ENCODE measurements around the gene TINAGL1. TPM values are rescaled to one million over a fixed set of nuclear protein-coding genes. Genes with fewer than 3 reads are reported as not detected.

The TINAGL1 gene
- total RNA-seq, 1 experiment from 2014 or later: 2.5 TPM

- Histone ChIP-seq H3K79me1 (ENCODE audit: insufficient read depth, low read depth, low read length, poor library complexity, severe bottlenecking) (no peaks in the 10 kb centered on the region), H4K20me1 (ENCODE audit: control insufficient read depth, insufficient read depth, insufficient read length) (peaks cover 2% of the 10 kb centered on the region), H3K23ac (ENCODE audit: insufficient read length, low read depth, low read length) (no peak overlapping the region), H3K79me2 (ENCODE audit: insufficient read depth, low read length) (no peaks in the 10 kb centered on the region), H3K23me2 (ENCODE audit: insufficient read length, low read depth, low read length, poor library complexity, severe bottlenecking) (peaks cover 5% of the 10 kb centered on the region), H2AFZ (ENCODE audit: low read length) (no peak overlapping the region), H3T11ph (ENCODE audit: low read length) (no peak overlapping the region), H4K8ac (replicated peaks; ENCODE audit: insufficient read length, low read depth, low read length) (no peak overlapping the region), H2AK5ac (ENCODE audit: insufficient read length, low read length) (no peak overlapping the region), H3K27ac (ENCODE audit: insufficient read length, low read depth, low read length) (no peak overlapping the region), H3K9me3 (ENCODE audit: control insufficient read depth, low read depth, low read length) (no peaks in the 10 kb centered on the region), H2BK120ac (ENCODE audit: low read depth, low read length, poor library complexity, severe bottlenecking) (no peak overlapping the region), H3K4ac (ENCODE audit: low read depth, low read length) (no peak overlapping the region), H2BK15ac (ENCODE audit: low read depth, low read length) (no peak overlapping the region), H3K56ac (ENCODE audit: insufficient read length, low read depth, low read length) (no peak overlapping the region), H4K91ac (ENCODE audit: insufficient read length, low read depth, low read length) (no peak overlapping the region), H4K5ac (ENCODE audit: insufficient read length, low read depth, low read length) (no peak overlapping the region), H2BK12ac (ENCODE audit: insufficient read length, low read depth, low read length) (no peak overlapping the region), H3K27me3 (ENCODE audit: insufficient read depth, low read length) (peaks cover 11% of the 10 kb centered on the region; the same call in 1 of the 2 replicates), H2BK20ac (ENCODE audit: low read depth, low read length, poor library complexity, severe bottlenecking) (no peak overlapping the region), H3K4me1 (ENCODE audit: insufficient read depth, low read length) (no peaks in the 10 kb centered on the region), H2BK5ac (ENCODE audit: insufficient read length, low read length) (no peak overlapping the region), H3K4me2 (ENCODE audit: insufficient read depth, insufficient read length, low read length) (no peak overlapping the region), H3K9ac (ENCODE audit: extremely low read depth, insufficient read length, low read length) (no peak overlapping the region), H3K14ac (ENCODE audit: insufficient read depth, low read length) (no peak overlapping the region), H3K18ac (ENCODE audit: insufficient read length, low read depth, low read length) (no peak overlapping the region)
- Mint-ChIP-seq H3K36me3 (ENCODE audit: insufficient read depth in 1 of 3, low read depth in 3 of 3) (no peaks in the 10 kb centered on the region), H3K4me3 (no peak overlapping the region), H3K27me3 (ENCODE audit: low read depth) (peaks cover 32% of the 10 kb centered on the region), H3K27ac (no peak overlapping the region), H3K9me3 (no peaks in the 10 kb centered on the region), H3K4me1 (peaks cover 5 to 12% of the 10 kb centered on the region in 2 experiments; a peak in 3 of 4 replicates)
- WGBS (ENCODE audit: extremely low coverage, insufficient read length, low lambda C conversion rate): no CpG with 5 or more reads among the region's 20 CpGs
- TF ChIP-seq, protein P1, sequence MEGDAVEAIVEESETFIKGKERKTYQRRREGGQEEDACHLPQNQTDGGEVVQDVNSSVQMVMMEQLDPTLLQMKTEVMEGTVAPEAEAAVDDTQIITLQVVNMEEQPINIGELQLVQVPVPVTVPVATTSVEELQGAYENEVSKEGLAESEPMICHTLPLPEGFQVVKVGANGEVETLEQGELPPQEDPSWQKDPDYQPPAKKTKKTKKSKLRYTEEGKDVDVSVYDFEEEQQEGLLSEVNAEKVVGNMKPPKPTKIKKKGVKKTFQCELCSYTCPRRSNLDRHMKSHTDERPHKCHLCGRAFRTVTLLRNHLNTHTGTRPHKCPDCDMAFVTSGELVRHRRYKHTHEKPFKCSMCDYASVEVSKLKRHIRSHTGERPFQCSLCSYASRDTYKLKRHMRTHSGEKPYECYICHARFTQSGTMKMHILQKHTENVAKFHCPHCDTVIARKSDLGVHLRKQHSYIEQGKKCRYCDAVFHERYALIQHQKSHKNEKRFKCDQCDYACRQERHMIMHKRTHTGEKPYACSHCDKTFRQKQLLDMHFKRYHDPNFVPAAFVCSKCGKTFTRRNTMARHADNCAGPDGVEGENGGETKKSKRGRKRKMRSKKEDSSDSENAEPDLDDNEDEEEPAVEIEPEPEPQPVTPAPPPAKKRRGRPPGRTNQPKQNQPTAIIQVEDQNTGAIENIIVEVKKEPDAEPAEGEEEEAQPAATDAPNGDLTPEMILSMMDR (conservative IDR thresholded peaks at IDR 0.05): no peak
- DNase-seq: no peak
Observed at GRCh38 chr1:31620631-31621497, 44.5 kb downstream of the TINAGL1 start.

Measured in H9 (cell line).